ENCODE data around the gene EFHC1.
"Not testable (repeated sequence)": the region's sequence is repeated elsewhere in the genome, so short reads cannot be mapped to it uniquely, and the experiment has no call there.

EFHC1 gene

GRCh38 chr6:52426667-52427066 is 6.5 kb downstream of the EFHC1 start:
- POLR2A ChIA-PET: no interaction called here
- Histone ChIP-seq H3K27ac (ENCODE audit: insufficient read depth in 1 of 2, low read depth in 1 of 2, low read length in 2 of 2, poor library complexity in 1 of 2, severe bottlenecking in 2 of 2) (no peak overlapping the region), H3K4me1 (ENCODE audit: control extremely low read depth in 1 of 4, control insufficient read depth in 4 of 4, insufficient read depth in 4 of 4, low read length in 3 of 4) (no peaks in the 10 kb centered on the region), H3K27me3 (replicated peaks in 2 of 5; ENCODE audit: control insufficient read depth in 4 of 5, insufficient read depth in 5 of 5, low read length in 4 of 5) (no peaks in the 10 kb centered on the region), H3K9me3 (ENCODE audit: control extremely low read depth in 1 of 5, control insufficient read depth in 4 of 5, insufficient read depth in 2 of 5, low read depth in 1 of 5, low read length in 4 of 5) (no peaks in the 10 kb centered on the region), H3K36me3 (ENCODE audit: control insufficient read depth in 4 of 4, insufficient read depth in 4 of 4, low read length in 3 of 4) (peaks cover 0 to 6% (median 0%) of the 10 kb centered on the region in 4 experiments), H3K4me3 (ENCODE audit: control insufficient read depth in 1 of 7, extremely low read depth in 1 of 7, insufficient read depth in 4 of 7, low read depth in 2 of 7, low read length in 6 of 7) (no peak overlapping the region)
- CTCF ChIA-PET: interaction anchor here (1.2 kb wide), 1 partner anchor 89 kb away, joined by 3 read pairs; no protein-coding TSS in a partner anchor
- DNase-seq: no peak

GRCh38 chr6:52433294-52433693 is 13.2 kb downstream of the EFHC1 start:
- DNase-seq; H3K27ac ChIP-seq (ENCODE audit: insufficient read depth in 1 of 2, low read depth in 1 of 2, low read length in 2 of 2, poor library complexity in 1 of 2, severe bottlenecking in 2 of 2); POLR2A ChIA-PET; H3K4me3 ChIP-seq (ENCODE audit: control insufficient read depth in 1 of 7, extremely low read depth in 1 of 7, insufficient read depth in 4 of 7, low read depth in 2 of 7, low read length in 6 of 7); H3K27me3 ChIP-seq (replicated peaks in 2 of 5; ENCODE audit: control insufficient read depth in 4 of 5, insufficient read depth in 5 of 5, low read length in 4 of 5); H3K9me3 ChIP-seq (ENCODE audit: control extremely low read depth in 1 of 5, control insufficient read depth in 4 of 5, insufficient read depth in 2 of 5, low read depth in 1 of 5, low read length in 4 of 5); H3K36me3 ChIP-seq (ENCODE audit: control insufficient read depth in 4 of 4, insufficient read depth in 4 of 4, low read length in 3 of 4): not testable (repeated sequence)
- H3K4me1 ChIP-seq (ENCODE audit: control extremely low read depth in 1 of 4, control insufficient read depth in 4 of 4, insufficient read depth in 4 of 4, low read length in 3 of 4): peaks cover 0 to 10% (median 5%) of the 10 kb centered on the region in 4 experiments
- WGBS (ENCODE audit: insufficient coverage): 100% methylated on average over 1 of the region's 4 CpGs
- CTCF ChIA-PET: interaction anchor here (1.2 kb wide), 1 partner anchor 10 kb away, joined by 3 read pairs; no protein-coding TSS in a partner anchor

GRCh38 chr6:52435345-52435744 is 15.2 kb downstream of the EFHC1 start:
- CTCF ChIA-PET: no interaction called here
- no peak overlapping the region for H3K4me3 ChIP-seq (ENCODE audit: control insufficient read depth in 1 of 7, extremely low read depth in 1 of 7, insufficient read depth in 4 of 7, low read depth in 2 of 7, low read length in 6 of 7)
- peak in 2 of 3 donors; percentile 14 to 23 for DNase-seq
- peaks cover 0 to 10% (median 5%) of the 10 kb centered on the region in 4 experiments for H3K4me1 ChIP-seq (ENCODE audit: control extremely low read depth in 1 of 4, control insufficient read depth in 4 of 4, insufficient read depth in 4 of 4, low read length in 3 of 4)
- H3K9me3 ChIP-seq (ENCODE audit: control extremely low read depth in 1 of 5, control insufficient read depth in 4 of 5, insufficient read depth in 2 of 5, low read depth in 1 of 5, low read length in 4 of 5): no peaks in the 10 kb centered on the region
- no peak overlapping the region for H3K27ac ChIP-seq (ENCODE audit: insufficient read depth in 1 of 2, low read depth in 1 of 2, low read length in 2 of 2, poor library complexity in 1 of 2, severe bottlenecking in 2 of 2)
- WGBS (ENCODE audit: insufficient coverage): 0% methylated on average over 1 of the region's 1 CpG
- H3K27me3 ChIP-seq (replicated peaks in 2 of 5; ENCODE audit: control insufficient read depth in 4 of 5, insufficient read depth in 5 of 5, low read length in 4 of 5): no peaks in the 10 kb centered on the region
- POLR2A ChIA-PET: no interaction called here
- H3K36me3 ChIP-seq (ENCODE audit: control insufficient read depth in 4 of 4, insufficient read depth in 4 of 4, low read length in 3 of 4): peaks cover 0 to 6% (median 4%) of the 10 kb centered on the region in 4 experiments

GRCh38 chr6:52438926-52439325 is 18.8 kb downstream of the EFHC1 start:
- no peak overlapping the region for H3K27ac ChIP-seq (ENCODE audit: insufficient read depth in 1 of 2, low read depth in 1 of 2, low read length in 2 of 2, poor library complexity in 1 of 2, severe bottlenecking in 2 of 2)
- H3K4me1 ChIP-seq (ENCODE audit: control extremely low read depth in 1 of 4, control insufficient read depth in 4 of 4, insufficient read depth in 4 of 4, low read length in 3 of 4): peaks cover 0 to 10% (median 5%) of the 10 kb centered on the region in 4 experiments
- H3K9me3 ChIP-seq (ENCODE audit: control extremely low read depth in 1 of 5, control insufficient read depth in 4 of 5, insufficient read depth in 2 of 5, low read depth in 1 of 5, low read length in 4 of 5): peaks cover 0 to 3% (median 0%) of the 10 kb centered on the region in 5 experiments
- no peak overlapping the region for H3K4me3 ChIP-seq (ENCODE audit: control insufficient read depth in 1 of 7, extremely low read depth in 1 of 7, insufficient read depth in 4 of 7, low read depth in 2 of 7, low read length in 6 of 7)
- ChIA-PET CTCF (interaction anchor here (0.8 to 1.3 kb wide), 2 partner anchors 22 to 144 kb away, joined by 3 read pairs; no protein-coding TSS in a partner anchor), POLR2A (interaction anchor here (0.5 kb wide), 1 partner anchor 1309 kb away, joined by 3 read pairs; no protein-coding TSS in a partner anchor)
- no peaks in the 10 kb centered on the region for H3K27me3 ChIP-seq (replicated peaks in 2 of 5; ENCODE audit: control insufficient read depth in 4 of 5, insufficient read depth in 5 of 5, low read length in 4 of 5)
- H3K36me3 ChIP-seq (ENCODE audit: control insufficient read depth in 4 of 4, insufficient read depth in 4 of 4, low read length in 3 of 4): peaks cover 0 to 8% (median 4%) of the 10 kb centered on the region in 4 experiments
- no CpG with 5 or more reads among the region's 2 CpGs for WGBS (ENCODE audit: insufficient coverage)
- no peak for DNase-seq

DNA sequence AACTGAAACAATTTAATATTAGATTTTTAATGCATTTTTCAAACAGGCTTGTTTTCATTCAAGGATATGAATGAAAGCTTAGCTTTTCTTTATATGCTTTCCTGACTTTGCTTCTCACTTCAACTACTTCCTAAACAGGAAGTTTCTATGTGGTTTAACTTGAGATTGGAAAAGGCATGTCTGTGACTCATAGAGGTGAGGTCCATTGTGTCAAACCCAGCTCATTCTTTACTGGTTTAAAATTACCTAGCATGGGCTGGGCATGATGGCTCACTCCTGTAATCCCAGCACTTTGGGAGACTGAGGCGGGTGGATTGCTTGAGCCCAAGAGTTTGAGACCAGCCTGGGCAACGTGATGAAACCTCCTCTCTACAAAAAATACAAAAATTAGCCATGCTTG is 34.4 kb downstream of the EFHC1 start:
- no peaks in the 10 kb centered on the region for H3K36me3 ChIP-seq (ENCODE audit: control insufficient read depth in 4 of 4, insufficient read depth in 4 of 4, low read length in 3 of 4)
- H3K27ac ChIP-seq (ENCODE audit: insufficient read depth in 1 of 2, low read depth in 1 of 2, low read length in 2 of 2, poor library complexity in 1 of 2, severe bottlenecking in 2 of 2): no peak overlapping the region
- no peaks in the 10 kb centered on the region for H3K27me3 ChIP-seq (replicated peaks in 2 of 5; ENCODE audit: control insufficient read depth in 4 of 5, insufficient read depth in 5 of 5, low read length in 4 of 5)
- ChIA-PET CTCF (no interaction called here), POLR2A (no interaction called here)
- 83% methylated on average over 1 of the region's 2 CpGs for WGBS (ENCODE audit: insufficient coverage)
- no peak overlapping the region for H3K4me3 ChIP-seq (ENCODE audit: control insufficient read depth in 1 of 7, extremely low read depth in 1 of 7, insufficient read depth in 4 of 7, low read depth in 2 of 7, low read length in 6 of 7)
- peaks cover 0 to 11% (median 4%) of the 10 kb centered on the region in 5 experiments for H3K9me3 ChIP-seq (ENCODE audit: control extremely low read depth in 1 of 5, control insufficient read depth in 4 of 5, insufficient read depth in 2 of 5, low read depth in 1 of 5, low read length in 4 of 5)
- peaks cover 0 to 3% (median 0%) of the 10 kb centered on the region in 4 experiments for H3K4me1 ChIP-seq (ENCODE audit: control extremely low read depth in 1 of 4, control insufficient read depth in 4 of 4, insufficient read depth in 4 of 4, low read length in 3 of 4)
- peak in 1 of 3 donors; percentile 13 for DNase-seq

- no peaks in the 10 kb centered on the region for H3K27me3 ChIP-seq (replicated peaks in 2 of 5; ENCODE audit: control insufficient read depth in 4 of 5, insufficient read depth in 5 of 5, low read length in 4 of 5)
- WGBS (ENCODE audit: insufficient coverage): 100% methylated on average over 1 of the region's 2 CpGs
- ChIA-PET CTCF (no interaction called here), POLR2A (no interaction called here)
- no peak overlapping the region for H3K27ac ChIP-seq (ENCODE audit: insufficient read depth in 1 of 2, low read depth in 1 of 2, low read length in 2 of 2, poor library complexity in 1 of 2, severe bottlenecking in 2 of 2)
- no peak overlapping the region for H3K4me3 ChIP-seq (ENCODE audit: control insufficient read depth in 1 of 7, extremely low read depth in 1 of 7, insufficient read depth in 4 of 7, low read depth in 2 of 7, low read length in 6 of 7)
- H3K9me3 ChIP-seq (ENCODE audit: control extremely low read depth in 1 of 5, control insufficient read depth in 4 of 5, insufficient read depth in 2 of 5, low read depth in 1 of 5, low read length in 4 of 5): peaks cover 0 to 2% (median 0%) of the 10 kb centered on the region in 5 experiments
- DNase-seq: no peak
- no peaks in the 10 kb centered on the region for H3K36me3 ChIP-seq (ENCODE audit: control insufficient read depth in 4 of 4, insufficient read depth in 4 of 4, low read length in 3 of 4)
- H3K4me1 ChIP-seq (ENCODE audit: control extremely low read depth in 1 of 4, control insufficient read depth in 4 of 4, insufficient read depth in 4 of 4, low read length in 3 of 4): peaks cover 0 to 3% (median 0%) of the 10 kb centered on the region in 4 experiments
Measured at GRCh38 chr6:52457096-52457495, 37.0 kb downstream of the EFHC1 start.

GRCh38 chr6:52461194-52461593 is 41.1 kb downstream of the EFHC1 start:
- H3K36me3 ChIP-seq (ENCODE audit: control insufficient read depth in 4 of 4, insufficient read depth in 4 of 4, low read length in 3 of 4); POLR2A ChIA-PET; DNase-seq; H3K9me3 ChIP-seq (ENCODE audit: control extremely low read depth in 1 of 5, control insufficient read depth in 4 of 5, insufficient read depth in 2 of 5, low read depth in 1 of 5, low read length in 4 of 5); H3K27me3 ChIP-seq (replicated peaks in 2 of 5; ENCODE audit: control insufficient read depth in 4 of 5, insufficient read depth in 5 of 5, low read length in 4 of 5); H3K4me3 ChIP-seq (ENCODE audit: control insufficient read depth in 1 of 7, extremely low read depth in 1 of 7, insufficient read depth in 4 of 7, low read depth in 2 of 7, low read length in 6 of 7); H3K4me1 ChIP-seq (ENCODE audit: control extremely low read depth in 1 of 4, control insufficient read depth in 4 of 4, insufficient read depth in 4 of 4, low read length in 3 of 4); H3K27ac ChIP-seq (ENCODE audit: insufficient read depth in 1 of 2, low read depth in 1 of 2, low read length in 2 of 2, poor library complexity in 1 of 2, severe bottlenecking in 2 of 2): not testable (repeated sequence)
- CTCF ChIA-PET: interaction anchor here (0.8 to 1.1 kb wide), 2 partner anchors 9 to 23 kb away, joined by 3 read pairs; no protein-coding TSS in a partner anchor
- no CpG with 5 or more reads among the region's 2 CpGs for WGBS (ENCODE audit: insufficient coverage)
